ENCODE measurements around the gene OSBPL5. TPM values are rescaled to one million over a fixed set of nuclear protein-coding genes. Genes with fewer than 3 reads are reported as not detected.

Gene OSBPL5
- total RNA-seq, 4 donors from 2014 or later = 24.7 to 83.3 (median 48.2) TPM

- intact Hi-C loops (cut with DNase I; ENCODE audit: low total_unique reads) = no loop called here
- Histone ChIP-seq H3K36me3 (no peaks in the 10 kb centered on the region), H3K27me3 (no peaks in the 10 kb centered on the region), H3K9me3 (no peaks in the 10 kb centered on the region), H3K27ac (no peak overlapping the region), H3K4me3 (no peak overlapping the region), H3K4me1 (no peaks in the 10 kb centered on the region)
- TF ChIP-seq CTCF (IDR thresholded peaks at IDR 0.05) (no peak), POLR2A (IDR thresholded peaks at IDR 0.05) (no peak)
- DNase-seq = no peak
Observed at GRCh38 chr11:3102641-3102921, 62.5 kb downstream of the OSBPL5 start.

GRCh38 chr11:3101921-3102640 is 63.0 kb downstream of the OSBPL5 start:
- H3K4me1 ChIP-seq = no peaks in the 10 kb centered on the region
- H3K4me3 ChIP-seq = no peak overlapping the region
- TF ChIP-seq CTCF (IDR thresholded peaks at IDR 0.05) (no peak), POLR2A (IDR thresholded peaks at IDR 0.05) (no peak)
- H3K9me3 ChIP-seq = no peaks in the 10 kb centered on the region
- intact Hi-C loops (cut with DNase I; ENCODE audit: low total_unique reads) = no loop called here
- DNase-seq = no peak
- no peaks in the 10 kb centered on the region for H3K27me3 ChIP-seq
- H3K36me3 ChIP-seq = no peaks in the 10 kb centered on the region
- H3K27ac ChIP-seq = no peak overlapping the region

- no peak overlapping the region for H3K27ac ChIP-seq
- no peaks in the 10 kb centered on the region for H3K4me1 ChIP-seq
- intact Hi-C loops (cut with DNase I; ENCODE audit: low total_unique reads) = no loop called here
- no peak for TF ChIP-seq POLR2A (IDR thresholded peaks at IDR 0.05)
- no peak for TF ChIP-seq CTCF (IDR thresholded peaks at IDR 0.05)
- H3K27me3 ChIP-seq = no peaks in the 10 kb centered on the region
- no peak for DNase-seq
- H3K36me3 ChIP-seq = no peaks in the 10 kb centered on the region
- no peak overlapping the region for H3K4me3 ChIP-seq
- H3K9me3 ChIP-seq = no peaks in the 10 kb centered on the region
Observed at GRCh38 chr11:3099178-3099577, 65.9 kb downstream of the OSBPL5 start.

- Histone ChIP-seq H3K4me3 (no peak overlapping the region), H3K36me3 (no peaks in the 10 kb centered on the region), H3K27ac (peak overlapping the region in 1 of 2 donors; percentile 72), H3K9me3 (no peaks in the 10 kb centered on the region), H3K4me1 (no peaks in the 10 kb centered on the region), H3K27me3 (no peaks in the 10 kb centered on the region)
- peak in 1 of 2 donors; percentile 2 for DNase-seq
- intact Hi-C loops (cut with DNase I; ENCODE audit: low total_unique reads) = no loop called here
- TF ChIP-seq CTCF (IDR thresholded peaks at IDR 0.05) (no peak), POLR2A (IDR thresholded peaks at IDR 0.05) (no peak)
Observed at GRCh38 chr11:3096909-3097530, 68.1 kb downstream of the OSBPL5 start.

GRCh38 chr11:3095712-3096361 is 69.3 kb downstream of the OSBPL5 start:
- H3K27ac ChIP-seq = peak overlapping the region; percentile 53 to 72
- DNase-seq = peak in 1 of 2 donors; percentile 20

More at GRCh38 chr11:3095712-3096361, 69.3 kb downstream of the OSBPL5 start:
- Histone ChIP-seq H3K9me3 (no peaks in the 10 kb centered on the region), H3K4me3 (no peak overlapping the region), H3K4me1 (no peaks in the 10 kb centered on the region), H3K27me3 (no peaks in the 10 kb centered on the region), H3K36me3 (no peaks in the 10 kb centered on the region)
- intact Hi-C loops (cut with DNase I; ENCODE audit: low total_unique reads) = no loop called here
- TF ChIP-seq CTCF (IDR thresholded peaks at IDR 0.05) (no peak), POLR2A (IDR thresholded peaks at IDR 0.05) (no peak)

Data from uterus (tissue), 4 donors.